Measurements from ENCODE around the gene FBXO42.
A peak's percentile ranks its signal among the peaks of the same experiment; 100 is the strongest.

The FBXO42 gene

DNA sequence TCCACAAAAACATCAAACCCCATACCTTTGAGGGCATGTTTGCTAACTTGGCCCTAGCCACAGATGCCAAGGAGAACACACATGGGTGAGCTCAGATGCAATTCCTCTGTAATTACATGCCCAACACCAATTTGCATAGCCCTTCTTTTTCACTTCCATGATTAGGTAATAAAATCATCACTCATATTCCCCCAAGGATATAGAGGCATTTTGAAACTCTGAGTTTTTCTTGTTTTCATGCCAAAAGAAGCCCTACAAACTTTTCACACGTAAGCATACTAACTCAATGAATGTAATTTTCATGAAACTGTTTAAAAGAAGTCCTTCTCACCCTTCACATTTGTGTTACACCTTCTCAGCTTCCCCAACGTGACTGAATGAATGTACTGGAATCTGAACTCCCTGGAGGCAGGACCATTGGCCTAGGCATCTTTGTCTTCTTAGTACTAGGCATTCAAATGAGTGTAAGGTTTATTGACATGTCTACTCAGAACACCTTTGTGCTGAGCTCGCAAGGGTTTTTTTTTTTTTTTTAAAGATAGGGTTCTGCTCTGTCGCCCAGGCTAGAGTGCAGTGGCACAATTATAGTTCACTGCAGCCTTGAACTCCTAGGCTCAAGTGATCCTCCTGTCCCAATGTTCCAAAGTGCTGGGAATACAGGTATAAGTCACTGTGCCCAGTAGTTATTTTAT lies 31.0 kb downstream of the FBXO42 start:
- no peak for DNase-seq

DNA sequence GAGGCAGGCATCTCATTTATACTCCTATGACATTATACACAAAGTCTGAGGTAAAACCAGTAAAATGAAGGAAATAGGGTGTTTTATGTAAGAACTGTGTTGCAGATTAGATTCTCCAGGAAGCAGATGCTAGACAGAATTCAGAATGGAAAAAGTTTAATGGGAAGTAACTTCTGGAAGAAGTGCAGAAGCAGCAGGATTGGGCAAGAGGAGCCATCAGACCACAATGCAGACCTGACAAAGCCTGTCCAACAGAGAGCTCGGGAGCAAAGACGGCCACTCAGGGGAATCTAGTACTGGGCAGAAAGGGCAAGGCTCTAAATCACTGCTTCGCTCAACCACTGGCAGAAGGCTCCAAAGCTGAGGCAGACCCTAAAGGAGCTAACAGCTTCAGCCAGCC lies 33.7 kb downstream of the FBXO42 start:
- DNase-seq = peak; percentile 14

DNA sequence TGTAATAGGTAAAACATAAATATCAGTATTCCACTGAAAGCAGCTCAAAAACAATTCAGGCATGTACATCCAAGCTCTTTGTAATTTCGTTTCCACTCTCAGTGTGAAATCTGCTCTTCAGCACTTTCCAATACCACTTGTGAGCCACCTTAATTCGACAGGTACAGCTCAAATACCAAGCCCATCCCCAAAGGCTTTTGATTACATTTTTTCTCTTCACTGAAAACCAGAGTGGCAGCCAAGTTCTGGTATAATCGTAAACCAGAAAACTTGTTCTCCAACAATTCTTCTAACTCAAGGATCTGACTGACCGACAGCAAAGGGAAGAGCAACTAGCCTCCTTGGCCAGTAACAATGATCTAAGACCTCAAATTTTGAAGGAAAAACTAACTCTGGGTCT lies 36.8 kb downstream of the FBXO42 start:
- no peak for DNase-seq

DNA sequence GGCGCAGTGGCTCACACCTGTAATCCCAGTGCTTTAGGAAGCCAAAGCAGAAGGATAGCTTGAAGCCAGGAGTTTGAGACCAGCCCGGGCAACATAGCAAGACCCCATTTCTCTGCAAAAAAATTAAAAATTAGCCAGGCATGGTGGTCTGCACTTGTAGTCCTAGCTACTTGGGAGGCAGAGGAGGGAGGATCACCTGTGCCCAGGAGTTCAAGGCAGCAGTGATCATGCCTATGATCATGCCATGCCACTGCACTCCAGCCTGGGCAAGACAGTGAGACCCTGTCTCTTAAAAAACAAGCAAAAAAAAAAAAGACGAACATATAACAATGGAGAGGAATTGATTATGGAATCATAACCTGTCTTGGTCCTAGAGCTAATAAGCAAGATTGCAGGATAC lies 45.1 kb downstream of the FBXO42 start:
- no peak for DNase-seq

GRCh38 chr1:16302709-16303627 lies 49.3 kb downstream of the FBXO42 start:
- DNase-seq = peak; percentile 22

- no peak for DNase-seq
Observed at GRCh38 chr1:16300436-16300835, 51.8 kb downstream of the FBXO42 start.

DNA sequence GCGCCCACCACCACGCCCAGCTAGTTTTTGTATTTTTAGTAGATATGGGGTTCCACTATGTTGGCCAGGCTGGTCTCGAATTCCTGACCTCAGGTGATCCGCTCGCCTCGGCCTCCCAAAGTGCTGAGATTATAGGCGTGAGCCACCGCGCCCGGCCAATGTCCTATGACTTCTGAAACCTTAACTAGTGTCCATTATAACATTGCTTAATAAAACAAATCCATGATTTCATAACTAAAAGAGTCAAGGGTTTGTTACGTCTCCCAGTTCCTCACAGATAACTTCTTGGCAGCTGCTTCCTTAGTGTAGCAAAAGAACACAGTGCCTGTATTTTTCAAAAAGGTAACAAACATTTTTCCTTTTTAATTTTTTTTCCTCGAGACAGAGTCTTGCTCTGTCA lies 53.6 kb downstream of the FBXO42 start:
- DNase-seq = no peak

GRCh38 chr1:16296643-16297042 lies 55.6 kb downstream of the FBXO42 start:
- no peak for DNase-seq

GRCh38 chr1:16294219-16295212 lies 57.8 kb downstream of the FBXO42 start:
- DNase-seq = no peak

- no peak for DNase-seq
Observed at GRCh38 chr1:16293538-16293937, 58.7 kb downstream of the FBXO42 start.

DNA sequence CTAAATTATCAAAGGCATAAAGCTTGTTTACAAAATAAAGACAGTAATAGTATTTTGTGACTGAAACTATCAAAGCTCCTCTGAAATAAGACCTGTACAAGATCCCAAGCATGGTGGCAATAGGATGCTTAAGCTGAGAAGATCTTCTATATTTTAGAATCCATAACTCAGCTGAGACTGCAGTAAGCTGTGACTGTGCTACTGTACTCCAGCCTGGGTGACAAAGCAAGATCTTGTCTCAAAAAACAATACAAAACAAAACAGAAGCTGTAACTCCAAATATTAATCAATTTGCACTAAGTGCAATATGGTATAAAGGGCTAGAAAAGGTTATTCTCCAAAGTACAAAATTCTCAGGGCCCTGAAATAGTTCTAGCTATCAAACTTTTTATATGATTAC lies 59.5 kb downstream of the FBXO42 start:
- no peak for DNase-seq

GRCh38 chr1:16289959-16290358 lies 62.3 kb downstream of the FBXO42 start:
- DNase-seq = no peak

GRCh38 chr1:16286122-16286521 lies 66.2 kb downstream of the FBXO42 start:
- no peak for DNase-seq

DNA sequence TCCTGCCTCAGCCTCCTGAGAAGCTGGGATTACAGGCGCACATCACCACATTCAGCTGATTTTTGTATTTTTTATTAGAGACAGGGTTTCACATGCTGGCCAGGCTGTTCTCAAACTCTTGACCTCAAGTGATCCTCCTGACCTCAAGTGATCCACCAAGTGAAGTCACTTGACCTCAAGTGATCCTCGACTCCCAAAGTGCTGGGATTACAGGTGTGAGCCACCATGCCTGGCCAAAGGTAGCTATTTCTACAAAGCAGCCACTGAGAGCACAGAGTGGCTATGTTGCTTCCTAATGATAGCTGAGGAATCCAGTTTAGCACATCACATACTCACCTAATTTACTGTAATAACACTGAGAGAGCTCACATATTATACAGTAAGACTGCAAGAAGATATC lies 70.5 kb downstream of the FBXO42 start:
- DNase-seq = no peak

- no peak for DNase-seq
Observed at GRCh38 chr1:16279186-16279585, 73.1 kb downstream of the FBXO42 start.

GRCh38 chr1:16276302-16277030 lies 75.8 kb downstream of the FBXO42 start:
- DNase-seq = no peak

GRCh38 chr1:16275591-16275990 lies 76.7 kb downstream of the FBXO42 start:
- no peak for DNase-seq

DNA sequence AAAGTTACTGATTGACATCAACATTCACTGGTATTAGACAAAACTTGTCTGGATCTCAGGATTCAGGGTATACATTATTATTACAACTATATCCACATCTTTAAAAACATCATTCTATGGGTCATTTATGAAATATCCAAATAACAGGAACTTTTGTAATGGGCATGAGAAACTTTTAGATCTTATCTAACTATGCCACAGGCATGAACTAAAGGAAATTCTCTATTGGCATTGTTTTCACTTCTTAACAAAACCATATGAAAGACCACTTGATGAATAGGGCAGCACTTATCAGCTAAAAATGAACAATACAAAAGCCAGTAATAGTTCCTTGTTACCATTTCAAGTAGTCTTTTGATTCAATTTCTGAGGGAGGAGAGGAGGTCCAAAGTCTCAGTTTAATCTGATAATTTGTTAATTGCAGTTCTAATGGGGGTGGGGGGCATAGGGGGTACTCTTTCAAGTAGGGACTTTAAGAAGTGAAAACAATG lies 84.5 kb downstream of the FBXO42 start:
- no peak for DNase-seq

- DNase-seq = peak; percentile 85
Observed at GRCh38 chr1:16266411-16267118, 85.7 kb downstream of the FBXO42 start.

- DNase-seq = no peak
Observed at GRCh38 chr1:16262067-16262466, 90.2 kb downstream of the FBXO42 start.

DNA sequence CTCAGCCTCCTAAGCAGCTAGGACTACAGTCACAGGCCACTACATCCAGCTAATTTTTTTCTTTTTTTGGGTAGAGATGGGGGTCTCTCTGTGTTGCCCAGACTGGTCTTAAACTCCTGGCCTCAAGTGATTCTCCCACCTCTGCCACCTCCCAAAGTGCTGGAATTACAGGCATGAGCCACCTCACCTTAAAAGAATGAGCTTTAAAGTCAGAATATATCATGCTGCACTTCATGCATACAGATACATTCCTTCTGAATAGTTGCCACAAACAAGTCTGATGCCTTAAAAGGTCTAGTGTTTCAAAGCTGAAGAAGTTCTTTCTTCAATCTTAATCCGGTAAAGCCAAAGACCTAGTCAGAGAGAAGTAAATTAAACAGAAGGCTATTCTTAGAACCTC lies 91.5 kb downstream of the FBXO42 start:
- no peak for DNase-seq
